ENCODE results near the gene CEPT1.

CEPT1 gene

GRCh38 chr1:111227434-111227833 lies 87.4 kb downstream of the CEPT1 start, which contains the start of gene CHI3L2:
Gene CHI3L2 (plus strand): TSS chr1:111227713. CDS start chr1:111227730, 17 bp downstream.
- Histone ChIP-seq H3K4me3 (ENCODE audit: low read length) (no peak within 1 kb of the TSS), H3K9me3 (ENCODE audit: insufficient read depth, low read depth, low read length) (no peaks in the 10 kb centered on the region), H3K4me1 (ENCODE audit: insufficient read depth, low read length) (peaks cover 7% of the 10 kb centered on the region; the same call in 1 of the 2 replicates), H3K36me3 (ENCODE audit: insufficient read depth, low read depth, low read length) (no peaks in the 10 kb centered on the region), H3K9ac (ENCODE audit: low read depth, low read length) (no peak within 1 kb of the TSS), H3K27me3 (ENCODE audit: insufficient read depth, low read length) (no peaks in the 10 kb centered on the region), H3K27ac (ENCODE audit: low read length) (no peak within 1 kb of the TSS)

GRCh38 chr1:111227851-111228747 lies 88.1 kb downstream of the CEPT1 start:
- Histone ChIP-seq H3K9me3 (ENCODE audit: insufficient read depth, low read depth, low read length) (no peaks in the 10 kb centered on the region), H3K36me3 (ENCODE audit: insufficient read depth, low read depth, low read length) (no peaks in the 10 kb centered on the region), H3K27me3 (ENCODE audit: insufficient read depth, low read length) (no peaks in the 10 kb centered on the region), H3K4me1 (ENCODE audit: insufficient read depth, low read length) (peaks cover 7% of the 10 kb centered on the region; the same call in 1 of the 2 replicates), H3K4me3 (ENCODE audit: low read length) (no peak overlapping the region), H3K27ac (ENCODE audit: low read length) (no peak overlapping the region), H3K9ac (ENCODE audit: low read depth, low read length) (no peak overlapping the region)

- Histone ChIP-seq H3K9me3 (ENCODE audit: insufficient read depth, low read depth, low read length) (no peaks in the 10 kb centered on the region), H3K36me3 (ENCODE audit: insufficient read depth, low read depth, low read length) (no peaks in the 10 kb centered on the region), H3K4me1 (ENCODE audit: insufficient read depth, low read length) (peaks cover 7% of the 10 kb centered on the region; the same call in 1 of the 2 replicates), H3K27ac (ENCODE audit: low read length) (no peak overlapping the region), H3K9ac (ENCODE audit: low read depth, low read length) (no peak overlapping the region), H3K4me3 (ENCODE audit: low read length) (no peak overlapping the region), H3K27me3 (ENCODE audit: insufficient read depth, low read length) (no peaks in the 10 kb centered on the region)
Observed at GRCh38 chr1:111228748-111229126, 88.7 kb downstream of the CEPT1 start.

GRCh38 chr1:111232134-111232533 lies 92.1 kb downstream of the CEPT1 start:
- Histone ChIP-seq H3K4me1 (ENCODE audit: insufficient read depth, low read length) (no peaks in the 10 kb centered on the region), H3K9me3 (ENCODE audit: insufficient read depth, low read depth, low read length) (no peaks in the 10 kb centered on the region), H3K9ac (ENCODE audit: low read depth, low read length) (no peak overlapping the region), H3K4me3 (ENCODE audit: low read length) (no peak overlapping the region), H3K27ac (ENCODE audit: low read length) (no peak overlapping the region), H3K27me3 (ENCODE audit: insufficient read depth, low read length) (no peaks in the 10 kb centered on the region), H3K36me3 (ENCODE audit: insufficient read depth, low read depth, low read length) (no peaks in the 10 kb centered on the region)

- H3K9ac ChIP-seq (ENCODE audit: low read depth, low read length): no peak overlapping the region
- H3K36me3 ChIP-seq (ENCODE audit: insufficient read depth, low read depth, low read length): no peaks in the 10 kb centered on the region
- H3K27ac ChIP-seq (ENCODE audit: low read length): no peak overlapping the region
- H3K27me3 ChIP-seq (ENCODE audit: insufficient read depth, low read length): no peaks in the 10 kb centered on the region
- H3K4me1 ChIP-seq (ENCODE audit: insufficient read depth, low read length): peaks cover 5% of the 10 kb centered on the region; the same call in 1 of the 2 replicates
- no peak overlapping the region for H3K4me3 ChIP-seq (ENCODE audit: low read length)
- H3K9me3 ChIP-seq (ENCODE audit: insufficient read depth, low read depth, low read length): no peaks in the 10 kb centered on the region
Observed at GRCh38 chr1:111234258-111234657, 94.2 kb downstream of the CEPT1 start.

Data from iPS-20b (cell line).